GM10248 (cell line): ENCODE results near the gene CNTRL.

ENCODE experiments used
- CTCF ChIA-PET: fragments of 300-600 bp; sonication (Branson Sonifier 250); formaldehyde crosslinking; extraction: SDS; loops from one replicate; lab custom pipeline; 2021; ENCODE audit warnings: antibody characterized with exemption; lab: Yijun Ruan, JAX
- POLR2A ChIA-PET: fragments of 350-650 bp; sonication (Branson Sonifier 250); formaldehyde crosslinking; extraction: SDS; loops from one replicate; lab custom pipeline; 2020; ENCODE audit warnings: antibody characterized with exemption; lab: Yijun Ruan, JAX
- DNase-seq: peaks from one replicate; pipeline ENCODE4 v3.0.0; 2012; ENCODE audit errors: extremely low spot score
- CTCF ChIP-seq: IDR thresholded peaks from 2 replicates; pipeline ENCODE4 v1.5.1; 2012; ENCODE audit warnings: mild to moderate bottlenecking, low read depth; ENCODE audit errors: extremely low read depth, missing control alignments, control extremely low read depth

CNTRL gene

GRCh38 chr9:121191235-121191634 is 116.5 kb downstream of the CNTRL start:
- POLR2A ChIA-PET, result no interaction called here
- CTCF ChIA-PET, result interaction anchor here (4.2 kb wide), 1 partner anchor 9 kb away, joined by 24 read pairs; the partner anchor contains the start of gene RAB14
- no peak for DNase-seq
- no peak for TF ChIP-seq CTCF

GRCh38 chr9:121192518-121192917 is 117.8 kb downstream of the CNTRL start:
- TF ChIP-seq CTCF, result no peak
- ChIA-PET POLR2A (interaction anchor here (1.2 kb wide), 1 partner anchor 9 kb away, joined by 3 read pairs; no protein-coding TSS in a partner anchor), CTCF (interaction anchor here (1.7 to 3.8 kb wide), 2 partner anchors 9 to 21 kb away, joined by 5 to 13 read pairs; partner anchors contain the start of gene RAB14)
- DNase-seq, result no peak

- ChIA-PET CTCF (interaction anchor here (1.7 to 3.8 kb wide), 2 partner anchors 8 to 20 kb away, joined by 5 to 13 read pairs; partner anchors contain the start of gene RAB14), POLR2A (interaction anchor here (1.2 kb wide), 1 partner anchor 9 kb away, joined by 3 read pairs; no protein-coding TSS in a partner anchor)
- no peak for TF ChIP-seq CTCF
- no peak for DNase-seq
These were observed 118.3 kb downstream of the CNTRL start for GRCh38 chr9:121192959-121193640.

- CTCF ChIA-PET, result interaction anchor here (1.7 to 3.8 kb wide), 2 partner anchors 11 to 18 kb away, joined by 3 to 13 read pairs; no protein-coding TSS in a partner anchor
- POLR2A ChIA-PET, result no interaction called here
- no peak for TF ChIP-seq CTCF
- DNase-seq, result no peak
These were observed 120.0 kb downstream of the CNTRL start for GRCh38 chr9:121194730-121195129.

- no peak for DNase-seq
- no peak for TF ChIP-seq CTCF
- CTCF ChIA-PET, result interaction anchor here (1.1 to 7.1 kb wide), 3 partner anchors 11 to 37 kb away, joined by 3 to 66 read pairs (median 3); no protein-coding TSS in a partner anchor
- POLR2A ChIA-PET, result no interaction called here
These were observed 121.6 kb downstream of the CNTRL start for GRCh38 chr9:121196389-121196788.

- DNase-seq, result no peak
- no peak for TF ChIP-seq CTCF
- POLR2A ChIA-PET, result no interaction called here
- CTCF ChIA-PET, result interaction anchor here (1.1 to 7.1 kb wide), 3 partner anchors 11 to 37 kb away, joined by 3 to 66 read pairs (median 3); no protein-coding TSS in a partner anchor
These were observed 122.4 kb downstream of the CNTRL start for GRCh38 chr9:121197132-121197531.
